AG04450 (cell line): ENCODE measurements around the gene ZNF213. TPM values are rescaled to one million over a fixed set of nuclear protein-coding genes. Genes with fewer than 3 reads are reported as not detected.
"Not testable (repeated sequence)": the region's sequence is repeated elsewhere in the genome, so short reads cannot be mapped to it uniquely, and the experiment has no call there.

Experiments
- CTCF ChIA-PET: fragments of 300-600, 350-600 bp; formaldehyde crosslinking; extraction: SDS; loops from one replicate; lab custom pipeline; 2022; ENCODE audit warnings: antibody characterized with exemption, inconsistent platforms; lab: Charles Lee
- POLR2A ChIA-PET: fragments of 350-600 bp; formaldehyde crosslinking; extraction: SDS; loops from one replicate; lab custom pipeline; 2021; ENCODE audit warnings: antibody characterized with exemption, inconsistent platforms; lab: Yijun Ruan, JAX
- DNase-seq: peaks from one replicate; pipeline ENCODE4 v3.0.0-alpha.2; 2011; ENCODE audit warnings: low read depth, low spot score
- H3K27ac ChIP-seq: one replicate; pipeline ENCODE4 v1.5.1; 2012; ENCODE audit warnings: low read depth, low read length, control low read depth
- H3K27me3 ChIP-seq: one replicate; pipeline ENCODE4 v1.6.0; 2012; ENCODE audit warnings: low read length; ENCODE audit not compliant: control insufficient read depth, insufficient read depth
- H3K4me3 ChIP-seq: 2 replicates; pipeline ENCODE4 v1.5.1; 2011; ENCODE audit warnings: mild to moderate bottlenecking, low read depth, low read length, control low read depth
- H3K9me3 ChIP-seq: 2 replicates; pipeline ENCODE4 v1.5.1; 2012; ENCODE audit warnings: low read length; ENCODE audit not compliant: control insufficient read depth, insufficient read depth
- polyA plus RNA-seq: library from polyadenylated mRNA; depleted of rRNA; stranded (reverse); fragments of >200 nt; gene quantifications from 2 replicates; pipeline ENCODE4 v1.2.3, GENCODE V29; 2011
- TF ChIP-seq, protein P1 (sequence below): IDR thresholded peaks from 2 replicates; pipeline ENCODE4 v1.5.1; 2011; ENCODE audit warnings: low read depth, low read length, control low read depth, inconsistent platforms

Gene ZNF213
- polyA plus RNA-seq, 1 experiment = 0.47 TPM

DNA sequence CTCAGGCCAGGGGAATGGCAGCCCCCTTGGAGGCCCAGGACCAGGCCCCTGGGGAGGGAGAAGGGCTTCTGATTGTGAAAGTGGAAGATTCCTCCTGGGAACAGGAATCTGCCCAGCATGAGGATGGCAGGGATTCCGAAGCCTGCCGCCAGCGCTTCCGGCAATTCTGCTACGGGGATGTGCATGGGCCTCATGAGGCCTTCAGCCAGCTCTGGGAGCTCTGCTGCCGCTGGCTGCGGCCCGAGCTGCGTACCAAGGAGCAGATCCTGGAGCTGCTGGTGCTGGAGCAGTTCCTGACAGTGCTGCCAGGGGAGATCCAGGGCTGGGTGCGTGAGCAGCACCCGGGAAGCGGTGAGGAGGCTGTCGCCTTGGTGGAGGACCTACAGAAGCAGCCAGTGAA, 2.4 kb downstream of the ZNF213 start:
- ChIA-PET POLR2A (interaction anchor here (0.7 kb wide), 1 partner anchor 159 kb away, joined by 4 read pairs; no protein-coding TSS in a partner anchor), CTCF (interaction anchor here (1.0 to 1.2 kb wide), 2 partner anchors 11 to 105 kb away, joined by 3 read pairs; no protein-coding TSS in a partner anchor)
- no peak overlapping the region for H3K27ac ChIP-seq
- no peak overlapping the region for H3K4me3 ChIP-seq
- TF ChIP-seq, protein P1, sequence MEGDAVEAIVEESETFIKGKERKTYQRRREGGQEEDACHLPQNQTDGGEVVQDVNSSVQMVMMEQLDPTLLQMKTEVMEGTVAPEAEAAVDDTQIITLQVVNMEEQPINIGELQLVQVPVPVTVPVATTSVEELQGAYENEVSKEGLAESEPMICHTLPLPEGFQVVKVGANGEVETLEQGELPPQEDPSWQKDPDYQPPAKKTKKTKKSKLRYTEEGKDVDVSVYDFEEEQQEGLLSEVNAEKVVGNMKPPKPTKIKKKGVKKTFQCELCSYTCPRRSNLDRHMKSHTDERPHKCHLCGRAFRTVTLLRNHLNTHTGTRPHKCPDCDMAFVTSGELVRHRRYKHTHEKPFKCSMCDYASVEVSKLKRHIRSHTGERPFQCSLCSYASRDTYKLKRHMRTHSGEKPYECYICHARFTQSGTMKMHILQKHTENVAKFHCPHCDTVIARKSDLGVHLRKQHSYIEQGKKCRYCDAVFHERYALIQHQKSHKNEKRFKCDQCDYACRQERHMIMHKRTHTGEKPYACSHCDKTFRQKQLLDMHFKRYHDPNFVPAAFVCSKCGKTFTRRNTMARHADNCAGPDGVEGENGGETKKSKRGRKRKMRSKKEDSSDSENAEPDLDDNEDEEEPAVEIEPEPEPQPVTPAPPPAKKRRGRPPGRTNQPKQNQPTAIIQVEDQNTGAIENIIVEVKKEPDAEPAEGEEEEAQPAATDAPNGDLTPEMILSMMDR = no peak
- no peak for DNase-seq
- peaks cover 3% of the 10 kb centered on the region; the same call in 1 of the 2 replicates for H3K9me3 ChIP-seq
- no peaks in the 10 kb centered on the region for H3K27me3 ChIP-seq

DNA sequence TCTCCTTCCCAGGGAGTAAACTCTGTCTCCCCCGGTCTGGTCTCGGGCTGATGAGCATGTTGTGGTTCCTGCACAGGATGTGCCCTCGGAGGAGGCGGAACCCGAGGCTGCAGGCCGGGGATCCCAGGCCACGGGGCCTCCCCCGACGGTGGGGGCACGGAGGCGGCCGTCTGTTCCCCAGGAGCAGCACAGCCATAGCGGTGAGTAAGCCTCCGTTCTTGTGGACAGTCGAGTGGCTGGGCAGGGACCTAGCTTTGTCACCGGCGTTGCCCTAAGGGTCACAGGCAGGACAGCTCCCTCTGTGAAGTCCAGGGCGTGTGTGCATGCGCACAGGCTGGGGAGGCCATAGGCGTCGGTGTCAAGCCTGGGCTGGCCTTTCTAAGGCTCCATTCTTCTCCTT, 3.5 kb downstream of the ZNF213 start:
- Histone ChIP-seq H3K4me3 (no peak overlapping the region), H3K27ac (no peak overlapping the region), H3K27me3 (no peaks in the 10 kb centered on the region), H3K9me3 (peaks cover 3% of the 10 kb centered on the region; the same call in 1 of the 2 replicates)
- TF ChIP-seq, protein P1 = no peak
- DNase-seq = no peak
- ChIA-PET CTCF (interaction anchor here (1.0 kb wide), 1 partner anchor 9 kb away, joined by 5 read pairs; no protein-coding TSS in a partner anchor), POLR2A (interaction anchor here (0.6 kb wide), 1 partner anchor 21 kb away, joined by 3 read pairs; no protein-coding TSS in a partner anchor)

DNA sequence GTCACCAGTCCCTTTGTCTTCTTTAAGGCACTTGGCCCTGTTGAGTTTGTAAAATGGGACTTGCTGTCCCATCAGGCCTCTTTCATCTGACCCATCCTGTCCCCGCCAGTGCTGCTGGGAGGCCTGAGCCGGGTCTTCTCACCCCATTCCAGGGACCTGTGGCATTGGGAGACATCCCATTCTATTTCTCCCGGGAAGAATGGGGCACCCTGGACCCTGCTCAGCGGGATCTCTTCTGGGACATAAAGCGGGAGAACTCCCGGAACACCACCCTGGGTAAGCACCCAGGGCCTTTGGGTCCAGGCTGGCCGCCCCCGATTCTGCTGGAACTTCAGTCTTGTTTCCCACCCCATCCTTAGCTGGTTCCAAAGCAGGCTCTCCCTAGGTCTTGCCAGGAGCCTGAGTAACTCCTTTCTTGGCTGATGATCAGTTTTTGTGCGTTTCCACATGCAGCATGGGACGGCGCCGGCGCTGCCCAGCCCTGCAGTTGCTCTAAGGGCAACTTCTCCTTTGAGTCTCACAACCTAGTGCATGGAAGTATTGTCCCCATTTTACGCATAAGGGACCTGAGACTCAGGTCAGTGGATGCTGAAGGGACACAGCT, 4.1 kb downstream of the ZNF213 start:
- no peak overlapping the region for H3K27ac ChIP-seq
- ChIA-PET CTCF (interaction anchor here (0.6 to 1.3 kb wide), 2 partner anchors 8 to 10 kb away, joined by 3 to 8 read pairs; no protein-coding TSS in a partner anchor), POLR2A (interaction anchor here (0.6 kb wide), 1 partner anchor 20 kb away, joined by 3 read pairs; no protein-coding TSS in a partner anchor)
- peaks cover 3% of the 10 kb centered on the region; the same call in 1 of the 2 replicates for H3K9me3 ChIP-seq
- no peak overlapping the region for H3K4me3 ChIP-seq
- no peaks in the 10 kb centered on the region for H3K27me3 ChIP-seq
- no peak for DNase-seq
- TF ChIP-seq, protein P1 = no peak

DNA sequence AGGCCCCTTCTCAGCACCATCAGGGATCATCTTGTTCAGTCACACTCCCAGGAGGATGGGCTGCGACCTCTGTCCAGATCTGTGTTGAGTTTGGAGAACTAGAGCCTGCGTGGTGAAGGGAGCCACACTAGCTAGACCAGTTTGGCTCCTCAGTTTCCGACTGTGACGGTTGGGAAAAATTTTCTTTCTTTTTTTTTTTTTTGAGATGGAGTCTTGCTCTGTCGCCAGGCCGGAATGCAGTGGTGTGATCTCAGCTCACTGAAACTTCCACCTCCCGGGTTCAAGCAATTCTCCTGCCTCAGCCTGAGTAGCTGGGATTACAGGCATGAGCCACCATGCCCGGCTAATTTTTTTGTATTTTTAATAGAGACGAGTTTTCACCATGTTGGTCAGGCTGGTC, 4.7 kb downstream of the ZNF213 start:
- POLR2A ChIA-PET = interaction anchor here (0.7 kb wide), 2 partner anchors 10 to 18 kb away, joined by 3 read pairs; no protein-coding TSS in a partner anchor
- not testable (repeated sequence) for H3K27me3 ChIP-seq, H3K4me3 ChIP-seq, H3K27ac ChIP-seq, DNase-seq, H3K9me3 ChIP-seq
- CTCF ChIA-PET = interaction anchor here (0.6 to 1.6 kb wide), 3 partner anchors 8 to 10 kb away, joined by 3 to 8 read pairs (median 5); no protein-coding TSS in a partner anchor

DNA sequence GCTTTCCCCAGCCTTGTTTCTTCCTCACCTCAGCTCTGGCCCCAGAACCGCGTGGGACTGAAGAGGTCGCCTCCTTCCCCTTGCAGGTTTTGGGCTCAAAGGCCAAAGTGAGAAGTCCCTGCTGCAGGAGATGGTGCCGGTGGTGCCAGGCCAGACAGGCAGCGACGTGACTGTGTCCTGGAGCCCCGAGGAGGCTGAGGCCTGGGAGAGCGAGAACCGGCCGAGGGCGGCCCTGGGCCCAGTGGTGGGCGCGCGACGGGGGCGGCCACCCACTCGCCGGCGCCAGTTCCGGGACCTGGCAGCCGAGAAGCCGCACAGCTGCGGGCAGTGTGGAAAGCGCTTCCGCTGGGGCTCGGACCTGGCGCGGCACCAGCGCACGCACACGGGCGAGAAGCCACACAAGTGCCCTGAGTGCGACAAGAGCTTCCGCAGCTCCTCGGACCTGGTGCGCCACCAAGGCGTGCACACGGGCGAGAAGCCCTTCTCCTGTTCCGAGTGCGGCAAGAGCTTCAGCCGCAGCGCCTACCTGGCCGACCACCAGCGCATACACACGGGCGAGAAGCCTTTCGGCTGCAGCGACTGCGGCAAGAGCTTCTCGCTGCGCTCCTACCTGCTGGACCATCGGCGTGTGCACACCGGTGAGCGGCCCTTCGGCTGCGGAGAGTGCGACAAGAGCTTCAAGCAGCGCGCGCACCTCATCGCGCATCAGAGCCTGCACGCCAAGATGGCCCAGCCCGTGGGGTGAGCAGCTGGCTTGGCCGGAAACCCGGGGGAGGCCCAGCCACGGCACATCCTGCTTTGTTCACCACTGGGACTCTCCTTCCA, 6.0 kb downstream of the ZNF213 start:
- H3K27me3 ChIP-seq = no peaks in the 10 kb centered on the region
- H3K4me3 ChIP-seq = no peak overlapping the region
- DNase-seq = no peak
- H3K9me3 ChIP-seq = no peaks in the 10 kb centered on the region; the same call in 1 of the 2 replicates
- ChIA-PET CTCF (interaction anchor here (1.6 kb wide), 1 partner anchor 11 kb away, joined by 5 read pairs; no protein-coding TSS in a partner anchor), POLR2A (no interaction called here)
- H3K27ac ChIP-seq = no peak overlapping the region
- TF ChIP-seq, protein P1 = no peak
